Transverse colon (tissue), 3 donors: ENCODE data around the gene PAOX.

ENCODE experiments used
- CTCF ChIP-seq, 5 experiments: fragments of 200-600 bp in 3 of 5; fragments of 450-650 bp in 2 of 5; sonication (generic) in 3 of 5; IDR thresholded peaks; 1 replicate in 2 of 5; 2 replicates in 3 of 5; pipeline ENCODE4 v1.5.1; 2016 to 2017; ENCODE audit warnings: antibody characterized with exemption in 5 of 5, inconsistent platforms in 3 of 5, mild to moderate bottlenecking in 2 of 5, moderate library complexity in 1 of 5
- EP300 ChIP-seq: sonication (generic); formaldehyde crosslinking; IDR thresholded peaks from one replicate; pipeline ENCODE4 v1.6.1; 2017; ENCODE audit warnings: antibody characterized with exemption, low read depth
- POLR2A ChIP-seq: fragments of 450-650 bp; IDR thresholded peaks from one replicate; pipeline ENCODE4 v1.6.1; 2016; ENCODE audit warnings: antibody characterized with exemption, mild to moderate bottlenecking, moderate library complexity

GRCh38 chr10:133421336-133422222, 42.5 kb downstream of the PAOX start:
- no peak for TF ChIP-seq EP300
- TF ChIP-seq CTCF (IDR thresholded peaks at IDR 0.05): no peak
- TF ChIP-seq POLR2A: no peak
